IMR-90 (cell line): ENCODE measurements around the gene CPED1. TPM values are rescaled to one million over a fixed set of nuclear protein-coding genes. Genes with fewer than 3 reads are reported as not detected.
"Not testable (repeated sequence)": the region's sequence is repeated elsewhere in the genome, so short reads cannot be mapped to it uniquely, and the experiment has no call there.

Experiments used
- ATAC-seq: fragments of 200-7000 bp; cut with Tn5 transposase; 2 replicates; pipeline ENCODE4 v1.9.1; 2020; ENCODE audit warnings: low read depth, mild to moderate bottlenecking, moderate library complexity
- BruUV-seq: library from RNA; stranded (reverse); fragments of 400-500 nt; replicated peaks from 2 replicates; lab custom pipeline; 2021; lab: Mats Ljungman, UMichigan
- CTCF ChIA-PET: fragments of 300-600 bp; formaldehyde crosslinking; extraction: SDS; loops from one replicate; lab custom pipeline; 2021; ENCODE audit warnings: antibody characterized with exemption; lab: Yijun Ruan, JAX
- POLR2A ChIA-PET: fragments of 300-600 bp; sonication (Branson Sonifier 250); formaldehyde crosslinking; loops from one replicate; lab custom pipeline; 2022; ENCODE audit warnings: antibody characterized with exemption; ENCODE audit not compliant: unreplicated experiment; lab: Charles Lee
- DNase-seq: peaks from one replicate; pipeline ENCODE4 v3.0.0; 2013
- H2AFZ ChIP-seq: replicated peaks from 2 replicates; pipeline ENCODE3; 2013; ENCODE audit warnings: low read length, mild to moderate bottlenecking; ENCODE audit not compliant: poor library complexity
- H2AK5ac ChIP-seq: 2 replicates; pipeline ENCODE4 v1.6.1; 2013; ENCODE audit warnings: low read depth, low read length, inconsistent platforms
- H2AK9ac ChIP-seq: replicated peaks from 2 replicates; pipeline ENCODE3; 2013; ENCODE audit warnings: mild to moderate bottlenecking, low read depth, low read length, moderate library complexity; ENCODE audit not compliant: poor library complexity
- H2BK120ac ChIP-seq: 2 replicates; pipeline ENCODE4 v1.6.1; 2013; ENCODE audit warnings: low read depth, low read length, inconsistent platforms
- H2BK15ac ChIP-seq: 3 replicates; pipeline ENCODE4 v1.6.1; 2013; ENCODE audit warnings: low read depth, low read length, inconsistent platforms
- H2BK20ac ChIP-seq: 2 replicates; pipeline ENCODE4 v1.6.1; 2013; ENCODE audit warnings: low read depth, mild to moderate bottlenecking, inconsistent platforms, low read length, moderate library complexity
- H2BK5ac ChIP-seq: 2 replicates; pipeline ENCODE4 v1.6.1; 2013; ENCODE audit warnings: mild to moderate bottlenecking, low read depth, low read length, inconsistent platforms; ENCODE audit not compliant: poor library complexity, severe bottlenecking
- H3K14ac ChIP-seq: replicated peaks from 2 replicates; pipeline ENCODE4 v1.6.1; 2013; ENCODE audit warnings: low read depth, low read length, inconsistent platforms
- H3K18ac ChIP-seq: 2 replicates; pipeline ENCODE4 v1.6.1; 2013; ENCODE audit warnings: low read depth, low read length, control low read depth
- H3K23ac ChIP-seq: 2 replicates; pipeline ENCODE4 v1.6.1; 2013; ENCODE audit warnings: low read depth, low read length, inconsistent platforms
- H3K27ac ChIP-seq: 2 replicates; pipeline ENCODE4 v1.5.1; 2013; ENCODE audit warnings: mild to moderate bottlenecking, control low read depth, low read length; ENCODE audit not compliant: insufficient read depth
- H3K27me3 ChIP-seq: 2 replicates; pipeline ENCODE4 v1.6.1; 2013; ENCODE audit warnings: low read length; ENCODE audit not compliant: control insufficient read depth, insufficient read depth
- H3K36me3 ChIP-seq: 2 replicates; pipeline ENCODE4 v1.6.1; 2013; ENCODE audit warnings: low read length, mixed read lengths; ENCODE audit not compliant: control insufficient read depth, insufficient read depth
- H3K4ac ChIP-seq: 2 replicates; pipeline ENCODE4 v1.6.1; 2013; ENCODE audit warnings: low read depth, low read length, inconsistent platforms
- H3K4me1 ChIP-seq: 2 replicates; pipeline ENCODE4 v1.6.1; 2013; ENCODE audit warnings: low read length, mixed read lengths; ENCODE audit not compliant: control insufficient read depth, insufficient read depth
- H3K4me2 ChIP-seq: 2 replicates; pipeline ENCODE4 v1.6.1; 2013; ENCODE audit warnings: low read depth, mild to moderate bottlenecking, control low read depth, low read length, moderate library complexity
- H3K4me3 ChIP-seq: 2 replicates; pipeline ENCODE4 v1.5.1; 2013; ENCODE audit warnings: low read depth, mild to moderate bottlenecking, control low read depth, low read length, moderate library complexity; ENCODE audit not compliant: insufficient read depth
- H3K56ac ChIP-seq: 2 replicates; pipeline ENCODE4 v1.6.1; 2013; ENCODE audit warnings: low read length, inconsistent platforms; ENCODE audit not compliant: insufficient read depth; ENCODE audit errors: extremely low read depth
- H3K79me1 ChIP-seq, 2 experiments: 2 replicates each; pipeline ENCODE4 v1.6.1; 2013; ENCODE audit warnings: low read length in 2 of 2, inconsistent platforms in 1 of 2, low read depth in 1 of 2
- H3K9ac ChIP-seq: 2 replicates; pipeline ENCODE4 v1.6.1; 2013; ENCODE audit warnings: low read depth, low read length, control low read depth
- H3K9me1 ChIP-seq: 2 replicates; pipeline ENCODE4 v1.6.1; 2013; ENCODE audit warnings: low read length, inconsistent platforms; ENCODE audit not compliant: insufficient read depth
- H3K9me3 ChIP-seq: 2 replicates; pipeline ENCODE4 v1.6.1; 2013; ENCODE audit warnings: low read length; ENCODE audit not compliant: control insufficient read depth, insufficient read depth
- H4K20me1 ChIP-seq: 2 replicates; pipeline ENCODE4 v1.6.1; 2013; ENCODE audit warnings: low read length, inconsistent platforms; ENCODE audit not compliant: insufficient read depth
- H4K5ac ChIP-seq: 2 replicates; pipeline ENCODE4 v1.6.1; 2013; ENCODE audit warnings: mild to moderate bottlenecking, low read depth, low read length, control low read depth
- H4K8ac ChIP-seq, 2 experiments: 2 replicates each; pipeline ENCODE4 v1.6.1; 2013; ENCODE audit warnings: low read depth in 2 of 2, low read length in 2 of 2, control low read depth in 1 of 2, inconsistent platforms in 1 of 2
- H4K91ac ChIP-seq: 2 replicates; pipeline ENCODE4 v1.6.1; 2013; ENCODE audit warnings: low read depth, low read length, inconsistent platforms; ENCODE audit not compliant: insufficient read depth
- MAFK ChIP-seq: IDR thresholded peaks from 2 replicates; pipeline ENCODE4 v1.6.1; 2012; ENCODE audit warnings: low read depth, low read length, improper control_type of control experiment
- USF2 ChIP-seq: fragments of 150-350 bp; IDR thresholded peaks from 2 replicates; pipeline ENCODE4 v1.6.1; 2017; ENCODE audit warnings: mild to moderate bottlenecking, antibody characterized with exemption, low read length, low read depth
- WGBS, 2 experiments: methylation state at CpG; one replicate each; pipeline versions ENCODE4 v1.1.5 to v1.1.7; 2013; ENCODE audit warnings: missing lambda C conversion rate in 2 of 2; ENCODE audit not compliant: insufficient read length in 1 of 2; ENCODE audit errors: extremely low coverage in 2 of 2; 5-methylcytosine and 5-hydroxymethylcytosine counted together
- dilution Hi-C: fragments of 300-500 bp; cut with HindIII; formaldehyde crosslinking; loops from one replicate; pipeline ENCODE4 v1.14.3; 2018; ENCODE audit warnings: low sequenced_read_pairs; ENCODE audit not compliant: unreplicated experiment
- in situ Hi-C: fragments of 300-500 bp; cut with MboI; formaldehyde crosslinking; loops from 3 replicates; pipeline ENCODE4 v1.14.3; 2019; ENCODE audit warnings: low sequenced_read_pairs, inconsistent platforms, mixed read lengths
- intact Hi-C: fragments of 100-400 bp; cut with micrococcal nuclease; formaldehyde crosslinking; loops from 2 replicates; pipeline ENCODE4 v1.10.0; 2022
- polyA plus RNA-seq, 3 experiments: library from polyadenylated mRNA; depleted of rRNA; stranded (reverse); fragments of >200 nt; gene quantifications; 2 replicates each; pipeline ENCODE4 v1.2.3, GENCODE V29; 2012; ENCODE audit warnings: low replicate concordance in 1 of 3
- total RNA-seq: library from RNA; depleted of rRNA; stranded (reverse); fragments of >200 nt; gene quantifications from 2 replicates; pipeline ENCODE4 v1.2.3, GENCODE V29; 2012

The CPED1 gene
- total and polyA plus RNA-seq, 2 of the 4 experiments (the other 2 are of a cell fraction), result 31.2 to 96.8 TPM

- TF ChIP-seq USF2 (no peak), MAFK (no peak)
Measured at GRCh38 chr7:121313793-121314676, 325.5 kb downstream of the CPED1 start (continued).

- H4K5ac ChIP-seq, in situ Hi-C loops, H3K14ac ChIP-seq, POLR2A ChIA-PET, H3K9me3 ChIP-seq, H2BK15ac ChIP-seq, BruUV-seq, H4K8ac ChIP-seq, DNase-seq, H3K4me3 ChIP-seq, H3K23ac ChIP-seq, H3K27me3 ChIP-seq, dilution Hi-C loops, ATAC-seq, H3K18ac ChIP-seq, H3K4me2 ChIP-seq, H2BK5ac ChIP-seq, H4K91ac ChIP-seq, H2BK120ac ChIP-seq, H2BK20ac ChIP-seq, H3K36me3 ChIP-seq, H3K9ac ChIP-seq, H2AFZ ChIP-seq, intact Hi-C loops, H3K27ac ChIP-seq, H3K79me1 ChIP-seq, H3K4me1 ChIP-seq, H2AK5ac ChIP-seq, H2AK9ac ChIP-seq, H3K9me1 ChIP-seq, H4K20me1 ChIP-seq, H3K4ac ChIP-seq, H3K56ac ChIP-seq: not testable (repeated sequence)
- WGBS, 2 experiments, result no CpG with 5 or more reads among the region's 3 CpGs
- CTCF ChIA-PET, result interaction anchor here (1.0 kb wide), 1 partner anchor 12 kb away, joined by 3 read pairs; no protein-coding TSS in a partner anchor
Measured at GRCh38 chr7:121315170-121315569, 326.7 kb downstream of the CPED1 start.
